HepG2 (cell line): ENCODE data around the gene RAB2B. TPM values are rescaled to one million over a fixed set of nuclear protein-coding genes. Genes with fewer than 3 reads are reported as not detected.

Experiments
- ATAC-seq: fragments of 200-7000 bp; cut with Tn5 transposase; 3 replicates; pipeline ENCODE4 v1.9.1; 2020; ENCODE audit warnings: mild to moderate bottlenecking, moderate library complexity
- BruUV-seq: library from RNA; stranded (reverse); fragments of 400-500 nt; replicated peaks from 2 replicates; lab custom pipeline; 2021; lab: Mats Ljungman, UMichigan
- CTCF ChIA-PET: fragments of 300-600 bp; formaldehyde crosslinking; extraction: SDS; loops from one replicate; lab custom pipeline; 2021; ENCODE audit warnings: low total read pairs, inconsistent platforms, low intra/inter-chr PET ratio; lab: Yijun Ruan, JAX
- POLR2A ChIA-PET: fragments of 350-600 bp; sonication (Branson Sonifier 250); formaldehyde crosslinking; loops from one replicate; lab custom pipeline; 2020; ENCODE audit warnings: antibody characterized with exemption, inconsistent platforms; lab: Yijun Ruan, JAX
- DNase-seq: peaks from one replicate; pipeline ENCODE4 v3.0.0-alpha.2; 2015; ENCODE audit warnings: low spot score
- FAIRE-seq: peaks from 3 replicates; lab custom pipeline; 2011; peaks lifted over from hg19 to GRCh38; lab: Jason Lieb, UNC
- H2AFZ ChIP-seq: one replicate; pipeline ENCODE4 v1.6.1; 2011; ENCODE audit warnings: low read length, inconsistent platforms
- H3K27ac ChIP-seq: fragments of 300-600 bp; 3 replicates; pipeline ENCODE4 v1.8.0; 2011; ENCODE audit warnings: mixed run types, mild to moderate bottlenecking, mixed read lengths, low read length, inconsistent platforms; ENCODE audit not compliant: insufficient read depth; ENCODE audit errors: extremely low read length
- H3K27me3 ChIP-seq, 2 experiments: fragments of 200-600 bp in 1 of 2; 2 replicates in 1 of 2; 3 replicates in 1 of 2; pipeline versions ENCODE4 v1.6.0 to v1.8.0; 2011; ENCODE audit warnings: low read length in 2 of 2, mild to moderate bottlenecking in 2 of 2, moderate library complexity in 2 of 2, inconsistent platforms in 1 of 2; ENCODE audit not compliant: insufficient read depth in 2 of 2, control insufficient read depth in 1 of 2
- H3K36me3 ChIP-seq, 2 experiments: fragments of 200-600 bp in 1 of 2; replicated peaks in 1 of 2; 2 replicates in 1 of 2; 3 replicates in 1 of 2; pipeline versions ENCODE4 v1.5.1 to v1.8.0; 2011; ENCODE audit warnings: low read length in 2 of 2, inconsistent platforms in 1 of 2; ENCODE audit not compliant: insufficient read depth in 2 of 2, control insufficient read depth in 1 of 2
- H3K4me1 ChIP-seq: 2 replicates; pipeline ENCODE4 v1.5.1; 2012; ENCODE audit warnings: low read length, inconsistent platforms; ENCODE audit not compliant: insufficient read depth
- H3K4me2 ChIP-seq: 2 replicates; pipeline ENCODE4 v1.6.0; 2011; ENCODE audit warnings: low read depth, low read length, inconsistent platforms
- H3K4me3 ChIP-seq, 3 experiments: fragments of 200-600 bp in 1 of 3; sonication (generic), shearing (Covaris generic) in 1 of 3; replicated peaks in 1 of 3; 2 replicates each; pipeline ENCODE4 v1.5.1; 2011 to 2016; ENCODE audit warnings: low read length in 3 of 3, inconsistent platforms in 2 of 3, low read depth in 2 of 3, mild to moderate bottlenecking in 2 of 3, control low read depth in 1 of 3, mixed read lengths in 1 of 3; ENCODE audit not compliant: insufficient read depth in 1 of 3
- H3K79me2 ChIP-seq: one replicate; pipeline ENCODE4 v1.6.1; 2011; ENCODE audit warnings: low read length, inconsistent platforms; ENCODE audit not compliant: insufficient read depth
- H3K9ac ChIP-seq: 2 replicates; pipeline ENCODE4 v1.6.0; 2011; ENCODE audit warnings: mild to moderate bottlenecking, low read depth, low read length, inconsistent platforms; ENCODE audit not compliant: insufficient read depth
- H3K9me3 ChIP-seq: 2 replicates; pipeline ENCODE4 v1.5.1; 2012; ENCODE audit warnings: mild to moderate bottlenecking, low read length
- H4K20me1 ChIP-seq: 2 replicates; pipeline ENCODE4 v1.6.0; 2011; ENCODE audit warnings: inconsistent platforms, mild to moderate bottlenecking, low read length, moderate library complexity; ENCODE audit not compliant: insufficient read depth
- CHCHD3 ChIP-seq: sonication (generic); formaldehyde crosslinking; IDR thresholded peaks from 2 replicates; pipeline ENCODE4 v1.8.0; 2022; ENCODE audit warnings: mild to moderate bottlenecking, missing genetic modification reagents, moderate library complexity
- HIVEP1 ChIP-seq: sonication (generic); formaldehyde crosslinking; IDR thresholded peaks from 2 replicates; pipeline ENCODE4 v1.4.0; 2020; ENCODE audit warnings: mild to moderate bottlenecking, missing genetic modification reagents
- HNF4A ChIP-seq: sonication (generic); formaldehyde crosslinking; IDR thresholded peaks from 2 replicates; pipeline ENCODE4 v1.4.0; 2020; ENCODE audit warnings: missing genetic modification reagents
- KAT2B ChIP-seq: fragments of 150-350 bp; IDR thresholded peaks from 2 replicates; pipeline ENCODE4 v1.6.1; 2014; ENCODE audit warnings: low read depth, low read length, borderline replicate concordance
- KIAA2018 ChIP-seq: sonication (generic); formaldehyde crosslinking; IDR thresholded peaks from 2 replicates; pipeline ENCODE4 v1.5.0; 2020; ENCODE audit warnings: mild to moderate bottlenecking, missing genetic modification reagents, borderline replicate concordance
- MEIS1 ChIP-seq: sonication (generic); formaldehyde crosslinking; IDR thresholded peaks from 2 replicates; pipeline ENCODE4 v1.9.0; 2021; ENCODE audit warnings: mild to moderate bottlenecking, missing genetic modification reagents, moderate library complexity, borderline replicate concordance
- MXD1 ChIP-seq: sonication (generic); formaldehyde crosslinking; IDR thresholded peaks from 2 replicates; pipeline ENCODE4 v1.4.0; 2020; ENCODE audit warnings: mild to moderate bottlenecking, missing genetic modification reagents
- ONECUT2 ChIP-seq: sonication (generic); formaldehyde crosslinking; IDR thresholded peaks from 2 replicates; pipeline ENCODE4 v1.4.0; 2020; ENCODE audit warnings: missing genetic modification reagents
- WGBS: methylation state at CpG from one replicate; pipeline ENCODE4 v1.1.6; 2017; ENCODE audit warnings: low lambda C conversion rate; 5-methylcytosine and 5-hydroxymethylcytosine counted together
- in situ Hi-C: cut with HindIII; loops from 2 replicates; pipeline ENCODE4 v1.10.0; 2017; ENCODE audit warnings: low pct_unique_long_range_greater_than_20kb; ENCODE audit not compliant: extremely low pct_ligation_motif_present
- intact Hi-C: fragments of 100-400 bp; cut with micrococcal nuclease; formaldehyde crosslinking; loops from one replicate; pipeline ENCODE4 v1.10.0; 2022; ENCODE audit not compliant: unreplicated experiment
- polyA plus RNA-seq, 8 experiments: library from polyadenylated mRNA; depleted of rRNA in 3 of 8; stranded (reverse) in 7 of 8; unstranded in 1 of 8; fragments of >200 nt; fragmentation: Illumina TruSeq in 4 of 8; extraction: Trizol in 4 of 8; gene quantifications; 2 replicates each; pipeline versions ENCODE4 v1.2.1 to v1.2.3, GENCODE V29; 2011 to 2016; ENCODE audit warnings: low read depth in 4 of 8, missing spikeins in 1 of 8, mixed read lengths in 1 of 8; ENCODE audit not compliant: insufficient read depth in 1 of 8
- total RNA-seq, 5 experiments: library from RNA; depleted of rRNA; stranded (reverse); fragments of >200 nt; fragmentation: Illumina TruSeq; extraction: Trizol; gene quantifications; 2 replicates each; pipeline ENCODE4 v1.2.3, GENCODE V29; 2016; ENCODE audit warnings: low read depth in 1 of 5

RAB2B gene
- total and polyA plus RNA-seq, 2 of the 13 experiments (the other 11 are each of a cell fraction or from before 2014, with no cell fraction given), result 36.0 to 60.6 TPM

- H3K79me2 ChIP-seq, result peaks cover 4% of the 10 kb centered on the region
- H3K27me3 ChIP-seq, result no peaks in the 10 kb centered on the region
- 97% methylated on average over 1 of the region's 1 CpG for WGBS
- H3K4me1 ChIP-seq, result no peaks in the 10 kb centered on the region
- intact Hi-C loops, result no loop called here
- no peak overlapping the region for H2AFZ ChIP-seq
- peaks cover 55 to 90% of the 10 kb centered on the region in 2 experiments for H3K36me3 ChIP-seq
- no peak overlapping the region for H3K9ac ChIP-seq
- BruUV-seq, result no TSS peak
- no peaks in the 10 kb centered on the region for H4K20me1 ChIP-seq
- H3K4me3 ChIP-seq, result no peak overlapping the region
- TF ChIP-seq HNF4A (CRISPR knock-in tag), result no peak
- no peak for TF ChIP-seq MEIS1
- no peak for TF ChIP-seq CHCHD3 (CRISPR knock-in tag)
- TF ChIP-seq ONECUT2 (CRISPR knock-in tag), result no peak
- no peak for TF ChIP-seq KAT2B
- no peak overlapping the region for H3K27ac ChIP-seq
- DNase-seq (no peak), FAIRE-seq (no peak), ATAC-seq (no peak)
- in situ Hi-C loops, result no loop called here
- ChIA-PET CTCF (no interaction called here), POLR2A (interaction anchor here (0.6 to 1.8 kb wide), 2 partner anchors 11 to 356 kb away, joined by 3 to 4 read pairs; no protein-coding TSS in a partner anchor)
- no peaks in the 10 kb centered on the region for H3K9me3 ChIP-seq
- no peak overlapping the region for H3K4me2 ChIP-seq
These were observed 50.1 kb downstream of the RAB2B start for GRCh38 chr14:21426692-21427091.

GRCh38 chr14:21419528-21419927 is 57.2 kb downstream of the RAB2B start:
- no peak for FAIRE-seq
- TF ChIP-seq KIAA2018 (CRISPR knock-in tag), result no peak
- TF ChIP-seq HIVEP1 (CRISPR knock-in tag), result 0 out of 2 replicates have a peak, but pooled peaks have one; percentile 24
- peak; percentile 38; the same call in 1 of the 2 replicates for TF ChIP-seq MXD1 (CRISPR knock-in tag)

More at GRCh38 chr14:21419528-21419927, 57.2 kb downstream of the RAB2B start:
- no peaks in the 10 kb centered on the region for H3K9me3 ChIP-seq
- ChIA-PET CTCF (no interaction called here), POLR2A (no interaction called here)
- no peak overlapping the region for H3K4me2 ChIP-seq
- no peak overlapping the region for H2AFZ ChIP-seq
- in situ Hi-C loops, result no loop called here
- peak; percentile 49 for ATAC-seq
- 91% methylated on average over 5 of the region's 5 CpGs for WGBS
- intact Hi-C loops, result no loop called here
- no TSS peak for BruUV-seq
- H3K4me3 ChIP-seq, result no peak overlapping the region
- peaks cover 34 to 64% of the 10 kb centered on the region in 2 experiments for H3K36me3 ChIP-seq
- DNase-seq, result no peak
- no peak overlapping the region for H3K9ac ChIP-seq
- no peaks in the 10 kb centered on the region for H3K79me2 ChIP-seq
- H3K27ac ChIP-seq, result no peak overlapping the region
- H3K27me3 ChIP-seq, result no peaks in the 10 kb centered on the region
- no peaks in the 10 kb centered on the region for H3K4me1 ChIP-seq
- no peaks in the 10 kb centered on the region; the same call in 1 of the 2 replicates for H4K20me1 ChIP-seq
